AG08395 (cell line): ENCODE results near the gene MUC15.

Experiments used
- DNase-seq: peaks from one replicate; pipeline ENCODE4 v3.0.0; 2012; ENCODE audit warnings: mixed read lengths, low spot score

MUC15 gene

DNA sequence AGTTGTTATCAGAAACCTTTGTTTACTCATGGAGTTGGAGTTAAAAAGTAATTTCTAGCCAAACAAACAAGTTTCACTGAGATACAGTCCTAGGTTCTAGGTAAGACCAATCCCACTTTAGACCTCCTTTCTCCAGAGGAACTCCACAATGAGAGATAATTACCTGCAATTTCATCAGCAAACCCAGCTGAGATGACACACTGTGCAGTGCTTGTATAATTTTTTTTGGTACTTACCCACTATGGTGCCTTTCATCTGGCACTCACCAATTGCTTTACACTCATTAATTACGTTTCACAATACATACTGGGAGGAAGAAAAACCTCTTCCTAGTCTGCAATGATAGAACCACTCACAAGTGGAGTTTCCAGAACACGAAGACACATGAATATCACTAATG lies 1.8 kb upstream of the MUC15 start:
- no peak for DNase-seq

DNA sequence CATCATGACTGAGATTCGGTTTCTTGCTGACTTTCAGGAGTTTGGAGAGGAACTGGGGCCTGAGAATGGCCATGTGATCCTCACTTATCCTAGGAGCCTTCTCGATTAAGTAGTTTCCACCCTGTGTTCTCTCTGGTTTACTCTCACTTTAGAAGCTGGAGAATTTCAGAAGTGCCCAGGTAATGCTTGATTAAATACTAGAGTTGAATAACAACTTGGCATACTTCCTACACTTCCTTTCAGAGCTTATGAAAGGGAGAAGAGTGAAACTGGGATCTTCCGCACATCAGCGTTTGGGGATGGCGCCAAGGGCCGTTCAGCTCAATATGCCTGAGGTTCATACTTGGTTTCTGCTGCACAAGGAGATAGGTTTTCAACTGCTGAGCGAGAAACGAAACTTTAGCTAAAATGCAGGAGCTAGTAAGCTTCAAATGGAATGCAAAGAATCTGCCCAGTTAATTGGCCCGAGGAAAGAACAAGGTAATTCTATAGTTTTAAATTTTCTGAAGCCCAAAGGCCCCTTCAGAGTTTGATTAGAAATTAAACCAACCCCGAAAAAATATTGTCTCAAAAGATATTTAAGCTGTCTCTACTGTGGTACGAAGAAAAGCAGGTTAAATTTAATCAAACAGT lies 823 bp upstream of the MUC15 start:
- no peak for DNase-seq

DNA sequence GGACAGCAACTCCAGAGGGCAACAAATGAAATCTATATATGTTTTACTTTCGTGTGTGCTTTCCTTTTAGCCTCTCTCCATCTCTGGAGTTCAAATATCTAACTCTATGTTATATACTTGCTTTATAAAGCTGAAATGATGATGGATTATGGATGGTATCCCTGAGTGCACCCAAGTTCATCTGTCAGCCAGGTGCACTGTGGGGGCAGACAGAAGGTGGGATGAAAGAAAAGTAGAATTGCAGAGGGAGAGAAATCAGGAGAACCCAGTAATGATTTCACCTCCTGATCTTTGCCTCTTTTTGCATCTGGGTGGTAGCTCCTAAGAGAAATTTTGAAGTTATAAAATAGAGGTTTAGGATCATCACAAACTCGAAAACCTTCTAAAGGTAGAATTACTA lies 2.4 kb downstream of the MUC15 start:
- no peak for DNase-seq

DNA sequence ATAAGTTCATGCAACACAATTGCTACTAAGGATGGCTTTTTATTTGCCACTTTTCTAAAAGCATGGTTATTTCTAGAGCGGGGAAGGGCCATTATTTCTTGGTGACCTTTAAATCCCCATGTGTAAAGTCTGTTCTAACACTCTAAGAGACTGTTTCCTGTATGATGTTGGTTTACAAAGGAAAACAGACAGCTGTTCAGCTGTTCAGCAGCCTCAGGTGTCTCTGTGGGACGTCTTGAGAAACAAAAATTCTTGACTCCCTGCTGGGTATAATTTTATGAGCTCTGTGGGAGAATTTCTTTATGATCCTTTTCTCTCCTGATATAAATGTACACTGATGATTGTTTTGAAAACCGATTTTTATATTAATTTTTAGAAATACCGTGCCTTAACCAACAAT lies 13.9 kb downstream of the MUC15 start:
- no peak for DNase-seq

DNA sequence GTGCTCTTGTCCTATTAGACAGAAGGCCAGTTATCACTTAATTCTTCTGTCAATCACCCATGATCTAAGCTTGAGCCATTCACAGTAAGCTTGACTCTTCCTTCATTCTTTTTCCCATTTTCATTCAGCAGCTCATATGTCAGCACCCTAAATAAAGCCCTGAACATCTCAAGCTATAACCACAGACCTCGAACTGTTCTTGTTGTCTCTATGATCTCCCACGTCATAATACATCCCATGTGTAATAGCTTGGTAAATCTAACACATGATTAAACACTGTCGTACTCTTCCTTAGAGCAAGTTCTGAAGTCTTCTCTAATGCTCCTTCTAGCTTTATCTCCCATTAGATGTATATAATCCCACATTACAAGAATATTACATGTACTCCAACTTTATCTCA lies 14.4 kb downstream of the MUC15 start:
- DNase-seq, result no peak

DNA sequence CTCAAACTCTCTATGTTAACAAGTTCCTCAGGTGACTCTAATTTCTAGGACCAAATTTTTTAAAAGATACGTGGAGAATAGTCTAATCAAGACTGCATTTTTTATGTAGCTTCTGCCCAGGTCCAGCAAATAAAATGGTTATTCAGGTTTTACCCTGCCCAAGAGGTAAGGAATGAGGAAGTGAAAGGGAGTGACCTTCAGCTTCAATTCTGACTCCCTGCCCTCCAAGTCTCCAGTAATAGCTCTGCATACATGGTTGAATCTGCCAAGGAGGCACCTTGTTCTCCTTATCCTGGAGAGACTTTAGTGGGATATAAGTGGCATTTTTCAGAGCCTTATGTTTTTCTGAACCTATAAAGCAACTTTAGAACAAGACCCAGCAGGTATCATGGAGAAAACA lies 15.5 kb downstream of the MUC15 start:
- DNase-seq, result no peak

DNA sequence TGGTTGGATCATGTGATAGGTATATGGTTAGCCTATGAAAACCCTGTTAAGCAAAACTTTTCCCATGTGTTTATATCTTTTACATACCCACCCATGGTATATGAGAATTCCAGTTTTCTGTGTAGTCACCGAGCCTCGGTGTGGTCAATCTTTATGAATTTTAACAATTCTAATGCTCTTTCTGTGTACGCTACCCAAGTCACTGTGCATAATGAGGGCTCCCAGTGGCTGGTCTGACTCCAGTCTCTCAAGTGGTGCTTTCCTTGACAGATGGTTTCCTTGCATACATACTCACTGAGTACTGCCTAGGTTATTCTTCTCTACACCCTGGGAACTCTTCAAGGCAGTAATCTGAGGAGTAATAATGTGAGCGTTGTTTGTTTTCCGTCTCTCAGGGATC lies 17.6 kb downstream of the MUC15 start:
- no peak for DNase-seq

DNA sequence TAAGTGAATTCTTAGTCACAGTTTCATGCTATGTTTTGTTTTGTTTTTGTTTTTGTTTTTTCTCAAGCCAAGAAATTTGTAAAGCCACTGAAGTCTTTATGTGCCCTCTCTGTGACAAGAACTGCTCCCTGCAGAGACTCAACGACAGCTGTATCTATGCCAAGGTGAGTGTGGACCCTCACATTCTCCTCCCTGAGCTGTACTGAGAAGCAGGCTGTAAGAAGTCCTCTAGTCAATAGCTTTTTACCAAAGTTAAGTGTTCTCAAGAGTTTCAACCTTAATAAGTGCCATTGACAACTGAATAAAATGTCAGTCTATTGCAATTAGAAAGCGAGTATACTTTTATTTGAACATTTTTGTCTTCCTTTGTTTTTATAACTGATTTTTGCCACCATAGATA lies 18.9 kb downstream of the MUC15 start:
- no peak for DNase-seq

DNA sequence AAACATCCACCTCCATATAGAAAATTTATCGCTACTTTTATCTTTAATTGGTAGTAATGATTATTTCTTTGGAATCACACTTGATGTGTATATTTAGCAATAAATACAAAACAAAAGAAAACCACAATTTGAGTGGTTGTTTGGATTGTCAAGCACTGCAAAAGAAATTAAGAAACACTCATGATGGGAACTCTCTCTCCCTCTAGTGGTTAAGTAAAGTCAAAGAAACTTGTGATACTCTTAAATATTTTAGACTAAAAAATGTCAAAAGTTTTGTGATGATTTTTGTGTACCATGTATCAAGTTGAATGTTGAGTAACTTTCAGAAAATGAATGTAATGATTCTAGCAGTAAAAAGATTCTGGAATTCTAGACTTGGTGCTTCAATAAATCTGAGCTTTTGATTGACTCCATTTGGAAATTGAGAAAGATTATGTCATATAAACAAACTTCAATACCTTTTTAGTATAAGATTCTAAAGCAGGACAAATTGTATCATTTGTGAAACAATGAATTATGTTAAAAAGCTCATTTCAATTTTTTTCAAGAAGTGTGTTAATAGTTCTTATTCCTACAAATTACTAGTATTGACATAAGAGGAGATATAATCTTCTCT lies 20.8 kb downstream of the MUC15 start:
- DNase-seq, result no peak

DNA sequence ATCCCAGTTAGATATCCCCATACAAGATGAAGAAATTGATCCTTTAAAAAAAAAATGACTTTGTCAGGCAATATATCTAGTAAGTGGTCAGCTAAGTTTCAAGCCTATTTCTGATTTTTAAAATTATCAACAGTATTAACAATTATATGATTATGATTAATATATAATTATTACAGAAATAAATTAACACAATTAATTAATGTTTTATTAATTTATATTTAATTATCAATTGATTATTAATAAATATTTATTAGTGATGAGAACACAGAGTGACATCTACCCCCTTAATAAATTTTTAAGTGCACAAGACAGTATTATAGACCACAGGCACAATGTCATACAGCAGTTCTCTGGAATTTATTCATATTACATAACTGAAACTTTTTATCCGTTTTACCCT lies 22.0 kb downstream of the MUC15 start:
- DNase-seq, result no peak

DNA sequence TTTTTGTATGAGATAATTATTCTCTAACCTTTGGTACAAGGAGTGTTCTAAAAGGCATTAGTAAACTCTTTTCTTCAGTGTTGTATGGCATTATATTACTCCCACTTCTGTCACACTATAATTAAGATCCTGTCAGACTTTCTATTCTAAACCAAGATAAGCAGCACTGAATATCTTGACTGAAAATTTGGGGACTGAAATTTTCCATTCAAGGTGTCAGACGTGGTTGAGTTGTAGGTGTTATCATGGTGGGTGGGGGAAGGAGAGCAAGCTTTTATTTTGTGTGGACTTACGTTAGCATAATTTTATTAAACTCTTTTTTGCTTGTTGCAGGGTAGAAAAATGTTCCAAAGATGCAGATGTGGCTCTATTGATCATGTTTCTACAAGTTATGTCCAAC lies 22.9 kb downstream of the MUC15 start:
- DNase-seq, result no peak

DNA sequence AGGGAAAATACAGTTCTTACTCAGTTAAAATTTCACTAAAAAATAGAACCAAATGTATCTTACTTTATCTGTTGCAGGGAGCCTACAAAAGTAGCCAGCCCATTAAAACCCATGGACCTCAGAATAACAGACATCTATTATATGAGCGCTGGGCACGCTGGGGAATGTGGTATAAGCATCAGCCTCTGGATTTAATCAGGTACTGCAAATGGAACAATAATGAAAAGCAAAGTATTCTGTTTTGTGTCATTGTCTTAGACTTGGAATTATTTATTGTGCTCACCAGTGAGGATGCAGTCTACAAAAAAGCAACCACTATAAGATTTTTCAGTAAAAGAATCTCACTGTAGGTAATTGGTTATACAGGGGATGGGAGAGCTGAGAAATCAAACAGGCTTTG lies 30.2 kb downstream of the MUC15 start:
- DNase-seq, result no peak

DNA sequence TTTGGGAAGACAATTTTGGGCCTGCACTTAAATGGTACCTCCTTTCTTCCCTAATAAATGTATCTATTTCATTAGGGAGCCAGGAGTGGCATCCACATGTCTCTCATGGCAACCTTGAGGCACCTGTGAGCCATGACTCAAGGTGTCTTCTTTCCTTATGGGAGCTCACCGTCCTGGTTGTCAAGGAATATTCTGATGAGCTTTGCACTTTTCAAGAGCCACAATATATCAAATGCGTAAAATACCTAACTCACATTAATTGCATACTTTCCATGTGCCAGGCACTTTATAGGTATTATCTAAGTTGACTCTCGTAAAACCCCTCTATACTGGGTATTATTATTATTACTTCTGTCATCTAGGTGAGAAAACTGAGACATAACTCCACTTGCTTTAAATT lies 32.5 kb downstream of the MUC15 start:
- DNase-seq, result no peak

DNA sequence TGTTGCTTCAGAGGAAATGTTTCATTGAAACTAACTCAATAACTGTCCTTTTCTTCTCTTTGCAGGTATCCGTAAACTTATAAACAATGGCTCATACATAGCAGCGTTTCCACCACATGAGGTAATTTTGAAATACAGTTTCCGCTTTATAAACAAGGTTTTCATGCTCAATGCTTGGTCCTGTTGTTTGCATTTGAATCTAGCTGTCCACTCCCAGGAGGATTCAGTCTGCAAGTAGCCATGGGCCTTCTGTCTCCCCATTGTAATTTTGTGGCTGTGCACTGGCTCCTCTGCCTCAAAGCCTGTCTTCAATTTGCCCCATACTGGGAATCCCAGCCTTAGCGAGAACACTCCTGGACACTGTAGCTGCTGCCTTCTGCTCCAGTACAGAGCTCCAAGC lies 34.7 kb downstream of the MUC15 start:
- DNase-seq, result no peak

DNA sequence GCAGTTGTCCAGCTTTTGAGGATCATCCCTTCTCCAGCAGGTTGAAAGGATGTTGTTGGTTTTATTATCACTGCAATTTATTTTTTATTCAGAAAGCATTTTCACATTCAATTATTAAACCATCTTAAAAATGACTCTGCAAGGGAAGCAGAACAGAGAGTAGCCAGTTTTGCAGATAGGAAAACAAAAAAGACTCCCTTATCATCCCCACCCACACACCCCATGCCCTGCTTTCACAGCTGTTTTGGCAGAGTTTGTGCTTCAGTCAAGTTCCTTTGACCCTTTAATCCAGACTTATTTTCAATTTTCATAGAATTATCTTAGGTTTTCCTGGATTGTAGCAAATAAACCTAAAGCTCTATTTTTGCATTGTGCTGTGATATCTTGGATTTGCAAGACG lies 44.4 kb downstream of the MUC15 start:
- DNase-seq, result no peak

DNA sequence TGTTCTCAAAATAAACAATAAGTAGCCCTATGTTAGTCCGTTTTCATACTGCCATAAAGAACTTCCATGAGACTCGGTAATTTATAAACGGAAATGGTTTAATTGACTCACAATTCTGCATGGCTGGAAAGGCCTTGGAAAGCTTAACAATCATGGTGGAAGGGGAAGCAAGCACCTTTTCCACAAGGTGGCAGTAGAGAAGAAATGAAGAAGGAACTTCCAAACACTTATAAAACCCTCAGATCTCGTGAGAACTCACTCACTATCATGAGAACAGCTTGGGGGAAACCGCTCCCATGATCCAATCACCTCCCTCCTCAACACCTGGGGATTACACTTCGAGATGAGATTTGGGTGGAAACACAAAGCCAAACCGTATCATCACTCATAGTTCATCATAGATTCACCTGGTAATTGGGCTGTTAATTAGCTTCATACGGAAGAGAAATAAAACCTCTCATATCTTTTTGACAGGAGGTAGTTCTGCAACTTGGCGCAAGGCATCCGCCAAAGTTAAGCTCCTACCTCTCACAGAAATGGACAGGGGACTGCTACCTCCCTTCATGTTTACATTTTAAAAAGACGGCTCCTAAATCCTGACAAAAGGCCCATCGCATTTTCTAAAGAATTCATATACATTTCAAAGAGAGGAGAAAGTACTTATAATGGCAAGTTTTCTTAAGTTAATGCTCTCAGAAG lies 49.0 kb downstream of the MUC15 start:
- DNase-seq, result no peak

DNA sequence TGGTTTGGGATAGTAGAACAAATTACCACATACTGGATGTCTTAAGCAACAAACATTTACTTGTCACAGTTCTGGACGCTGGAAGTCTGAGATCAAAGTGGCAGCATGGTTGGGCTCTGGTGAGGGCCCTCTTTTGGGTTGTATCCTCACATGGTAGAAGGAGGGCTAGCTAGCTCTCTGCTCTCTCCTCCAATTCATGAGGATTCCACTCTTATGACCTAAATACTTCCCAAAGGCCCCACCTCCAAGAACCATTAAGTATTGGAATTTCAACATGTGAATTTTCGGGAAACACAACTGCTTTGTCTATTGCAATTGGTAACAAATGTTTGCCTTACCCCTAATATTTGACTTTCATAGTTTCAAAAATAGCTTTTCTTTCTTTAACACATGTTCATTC lies 52.6 kb downstream of the MUC15 start:
- DNase-seq, result no peak

DNA sequence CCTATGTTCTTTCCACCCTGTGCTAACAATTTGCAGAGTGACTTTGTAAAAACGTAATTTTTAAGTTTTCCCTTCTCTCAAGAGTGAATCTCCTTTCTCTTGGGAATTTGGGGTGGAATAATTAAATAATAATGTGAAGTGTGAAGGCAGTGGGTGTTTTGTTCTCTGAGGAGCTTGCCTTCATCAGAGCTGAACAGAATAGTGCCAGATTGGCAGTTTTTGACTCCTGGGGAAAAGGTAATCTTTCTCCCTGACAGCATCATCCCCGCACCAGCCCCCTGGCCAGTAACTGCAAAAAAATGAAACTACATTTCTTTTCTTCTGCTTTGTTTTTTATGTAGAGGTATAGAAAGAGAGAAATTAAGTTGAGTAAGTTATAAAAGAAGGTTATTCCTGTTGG lies 59.9 kb downstream of the MUC15 start:
- no peak for DNase-seq

DNA sequence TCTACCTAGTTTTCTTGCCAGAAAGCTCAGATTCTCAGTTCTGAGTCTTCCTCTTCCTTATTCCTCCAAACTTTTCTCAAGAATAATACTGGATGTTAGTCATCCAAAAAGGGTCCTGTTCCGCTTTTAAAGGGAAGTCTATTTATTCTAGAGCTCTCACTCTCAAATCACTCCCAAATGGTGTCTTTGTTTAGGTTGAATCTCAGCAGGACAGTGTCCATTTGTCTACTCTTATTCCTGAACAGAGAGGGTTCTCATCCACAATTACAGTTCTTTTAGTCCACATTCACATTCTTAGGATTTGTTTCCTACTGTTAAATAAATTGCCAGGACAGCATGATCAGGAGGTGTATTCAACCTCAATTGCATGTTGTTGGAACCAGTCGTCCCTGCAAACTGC lies 61.3 kb downstream of the MUC15 start:
- DNase-seq, result no peak

DNA sequence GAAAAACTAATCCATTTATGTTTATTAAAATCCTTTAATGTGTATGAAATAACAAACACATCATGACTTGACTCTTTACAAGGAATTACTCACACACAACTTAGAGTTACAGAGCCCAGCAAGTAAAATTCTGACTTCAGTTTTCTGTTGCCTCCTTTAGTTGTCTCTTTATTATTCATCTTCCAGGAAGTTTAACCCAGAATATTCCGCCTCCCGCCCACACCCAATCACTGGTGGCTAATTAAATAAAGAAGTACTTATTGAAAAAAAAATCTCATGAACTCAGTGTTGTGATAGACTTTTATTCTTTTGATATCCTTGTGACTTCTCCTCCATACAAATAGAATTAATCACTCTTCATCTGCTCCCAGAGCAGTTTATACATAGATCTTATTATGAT lies 61.9 kb downstream of the MUC15 start:
- DNase-seq, result no peak
